ENCODE measurements around the gene MROH9.

GRCh38 chr1:170885551-170885950, 49.8 kb upstream of the MROH9 start:
- TF ChIP-seq GATA2 (IDR thresholded peaks at IDR 0.05; ENCODE audit: low read depth, low read length) (no peak), GATA3 (IDR thresholded peaks at IDR 0.05; ENCODE audit: low read depth, low read length) (no peak)

Measured in SH-SY5Y (cell line).